Endothelial cell of umbilical vein (primary cell): Measurements from ENCODE around the gene CLDN9. TPM values are rescaled to one million over a fixed set of nuclear protein-coding genes. Genes with fewer than 3 reads are reported as not detected.
A peak's percentile ranks its signal among the peaks of the same experiment; 100 is the strongest.

Source experiments
- BruUV-seq: library from RNA; stranded (reverse); fragments of 400-500 nt; replicated peaks from 2 replicates; lab custom pipeline; 2021; lab: Mats Ljungman, UMichigan
- CTCF ChIA-PET: fragments of 300-600, 350-600 bp; sonication (Branson Sonifier 250); formaldehyde crosslinking; loops from one replicate; lab custom pipeline; 2021; ENCODE audit warnings: antibody characterized with exemption, inconsistent platforms; lab: Charles Lee
- POLR2A ChIA-PET: fragments of 300-600, 350-600 bp; sonication (Branson Sonifier 250); formaldehyde crosslinking; loops from one replicate; lab custom pipeline; 2021; ENCODE audit warnings: antibody characterized with exemption, inconsistent platforms; lab: Charles Lee
- DNase-seq: peaks from one replicate; pipeline ENCODE4 v3.0.0-alpha.2; 2011; ENCODE audit warnings: low read depth, low spot score
- FAIRE-seq: peaks from 2 replicates; lab custom pipeline; 2011; peaks lifted over from hg19 to GRCh38; lab: Jason Lieb, UNC
- H2AFZ ChIP-seq: 2 replicates; pipeline ENCODE4 v1.6.0; 2012; ENCODE audit warnings: low read depth, low read length, control low read depth, inconsistent platforms
- H3K27ac ChIP-seq: 2 replicates; pipeline ENCODE4 v1.5.1; 2011; ENCODE audit warnings: low read depth, mild to moderate bottlenecking, control low read depth, low read length, moderate library complexity; ENCODE audit not compliant: insufficient read depth
- H3K27me3 ChIP-seq, 2 experiments: 2 replicates each; pipeline versions ENCODE4 v1.6.0 to v1.6.1; 2011; ENCODE audit warnings: low read length in 2 of 2, mixed read lengths in 1 of 2; ENCODE audit not compliant: control insufficient read depth in 2 of 2, insufficient read depth in 2 of 2
- H3K36me3 ChIP-seq, 2 experiments: 2 replicates in 1 of 2; 3 replicates in 1 of 2; pipeline ENCODE4 v1.5.1; 2011; ENCODE audit warnings: low read length in 2 of 2, mild to moderate bottlenecking in 1 of 2, moderate library complexity in 1 of 2; ENCODE audit not compliant: control insufficient read depth in 2 of 2, insufficient read depth in 2 of 2; ENCODE audit errors: extremely low read depth in 1 of 2
- H3K4me1 ChIP-seq: 3 replicates; pipeline ENCODE4 v1.5.1; 2011; ENCODE audit warnings: mild to moderate bottlenecking, low read length; ENCODE audit not compliant: control insufficient read depth, insufficient read depth; ENCODE audit errors: extremely low read depth
- H3K4me2 ChIP-seq: 2 replicates; pipeline ENCODE4 v1.6.1; 2011; ENCODE audit warnings: low read length, control low read depth, mixed read lengths; ENCODE audit not compliant: insufficient read depth
- H3K4me3 ChIP-seq, 3 experiments: fragments of 200-600 bp in 1 of 3; sonication (generic), shearing (Covaris generic) in 1 of 3; replicated peaks in 1 of 3; 2 replicates each; pipeline ENCODE4 v1.5.1; 2011 to 2016; ENCODE audit warnings: control low read depth in 3 of 3, low read length in 3 of 3, mild to moderate bottlenecking in 2 of 3, inconsistent platforms in 1 of 3, low read depth in 1 of 3, moderate library complexity in 1 of 3; ENCODE audit not compliant: insufficient read depth in 1 of 3
- H3K79me2 ChIP-seq: 2 replicates; pipeline ENCODE4 v1.6.0; 2012; ENCODE audit warnings: low read length, inconsistent platforms; ENCODE audit not compliant: control insufficient read depth, insufficient read depth
- H3K9ac ChIP-seq: replicated peaks from 2 replicates; pipeline ENCODE3; 2011; ENCODE audit warnings: low read length, control low read depth; ENCODE audit not compliant: insufficient read depth; ENCODE audit errors: extremely low read depth
- H3K9me1 ChIP-seq: replicated peaks from 3 replicates; pipeline ENCODE4 v1.6.0; 2011; ENCODE audit warnings: mild to moderate bottlenecking, low read length; ENCODE audit not compliant: control insufficient read depth, insufficient read depth; ENCODE audit errors: extremely low read depth
- H3K9me3 ChIP-seq: replicated peaks from 2 replicates; pipeline ENCODE4 v1.5.1; 2012; ENCODE audit warnings: low read length, inconsistent platforms; ENCODE audit not compliant: control insufficient read depth, insufficient read depth
- H4K20me1 ChIP-seq: replicated peaks from 2 replicates; pipeline ENCODE3; 2011; ENCODE audit warnings: mild to moderate bottlenecking, low read length; ENCODE audit not compliant: control insufficient read depth, insufficient read depth; ENCODE audit errors: extremely low read depth
- EZH2 ChIP-seq: IDR thresholded peaks from 2 replicates; pipeline ENCODE4 v1.6.1; 2012; ENCODE audit warnings: borderline replicate concordance, low read depth, mild to moderate bottlenecking, moderate library complexity, low read length, inconsistent platforms; ENCODE audit not compliant: severe bottlenecking
- FOS ChIP-seq: IDR thresholded peaks from 2 replicates; pipeline ENCODE4 v1.6.1; 2011; ENCODE audit warnings: mild to moderate bottlenecking, low read length, moderate library complexity, borderline replicate concordance; ENCODE audit not compliant: insufficient read depth
- GATA2 ChIP-seq: IDR thresholded peaks from 2 replicates; pipeline ENCODE4 v1.7.0; 2011; ENCODE audit warnings: low read depth, mild to moderate bottlenecking, moderate library complexity, mixed read lengths, low read length; ENCODE audit not compliant: insufficient read length, insufficient read depth
- MYC ChIP-seq: IDR thresholded peaks from one replicate; pipeline ENCODE4 v1.6.1; 2011; ENCODE audit warnings: mild to moderate bottlenecking, low read depth, low read length
- POLR2AphosphoS5 ChIP-seq: IDR thresholded peaks from 2 replicates; pipeline ENCODE4 v1.6.1; 2012; ENCODE audit warnings: low read depth, mild to moderate bottlenecking, control low read depth, low read length, moderate library complexity; ENCODE audit not compliant: insufficient read depth
- dilution Hi-C: fragments of 300-500 bp; cut with MboI; formaldehyde crosslinking; loops from one replicate; pipeline ENCODE4 v1.15.0; 2019; ENCODE audit warnings: low sequenced_read_pairs; ENCODE audit not compliant: extremely low pct_ligation_motif_present
- intact Hi-C: fragments of 100-400 bp; cut with micrococcal nuclease; formaldehyde crosslinking; loops from one replicate; pipeline ENCODE4 v1.10.0; 2022
- polyA plus RNA-seq, 4 experiments: library from polyadenylated mRNA; depleted of rRNA in 3 of 4; stranded (reverse) in 3 of 4; unstranded in 1 of 4; fragments of >200 nt; gene quantifications; 2 replicates each; pipeline versions ENCODE4 v1.2.1 to v1.2.3, GENCODE V29; 2011 to 2012; ENCODE audit warnings: missing spikeins in 1 of 4
- total RNA-seq: library from RNA; stranded (reverse); gene quantifications from 2 replicates; pipeline ENCODE4 v1.2.3, GENCODE V29; 2021

CLDN9 gene
- total and polyA plus RNA-seq, 2 donors (not counting 3 experiments of a cell fraction or from before 2014, with no cell fraction given), result 0.06 TPM; not detected in 1

DNA sequence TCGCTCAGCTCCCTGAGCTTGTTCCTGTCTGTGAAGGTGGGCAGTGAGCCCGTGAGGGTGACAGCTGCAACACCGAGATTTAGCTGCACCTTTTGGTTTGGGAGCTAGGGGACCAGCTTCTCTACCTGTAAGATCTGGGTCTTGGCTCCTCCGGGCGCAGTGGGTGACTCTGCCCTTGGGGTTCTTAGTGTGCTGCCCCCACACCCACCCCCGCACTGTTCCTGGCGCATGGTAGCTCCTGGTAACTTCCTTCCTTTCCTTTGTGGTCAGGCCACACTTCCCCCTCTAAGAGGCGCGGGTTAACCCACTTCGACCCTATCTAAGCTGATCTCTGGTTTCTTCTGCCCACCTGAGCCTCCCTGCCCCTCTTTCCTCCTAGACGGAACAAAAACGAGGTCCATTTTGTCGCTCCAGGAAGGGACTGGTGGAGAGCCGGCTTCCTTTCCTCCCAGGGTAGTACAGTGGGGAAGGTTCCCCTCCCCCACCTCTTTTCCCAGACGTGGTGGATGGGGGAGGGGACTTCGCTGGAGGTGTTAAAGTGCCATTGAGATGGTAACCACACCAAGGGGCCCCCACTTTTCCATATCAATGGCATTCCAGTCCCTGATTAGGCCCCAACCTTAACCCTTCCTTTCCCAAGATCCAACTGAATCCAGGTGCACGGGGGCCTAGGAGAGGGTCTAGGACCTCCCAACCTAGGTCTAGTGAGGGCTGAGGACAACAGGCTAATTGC is 4.6 kb upstream of the CLDN9 start:
- BruUV-seq, result no TSS peak
- H3K79me2 ChIP-seq, result no peaks in the 10 kb centered on the region
- H2AFZ ChIP-seq, result peak overlapping the region; percentile 77
- H3K9ac ChIP-seq, result no peak overlapping the region
- peaks cover 14 to 15% of the 10 kb centered on the region in 2 experiments for H3K27me3 ChIP-seq
- no peaks in the 10 kb centered on the region for H3K9me3 ChIP-seq
- DNase-seq (no peak), FAIRE-seq (no peak)
- ChIA-PET POLR2A (interaction anchor here (1.8 kb wide), 1 partner anchor 12 kb away, joined by 11 read pairs; the partner anchor contains the start of gene TNFRSF12A), CTCF (interaction anchor here (1.7 to 1.8 kb wide), 3 partner anchors 12 to 24 kb away, joined by 6 to 10 read pairs (median 8); partner anchors contain the start of gene TNFRSF12A)
- TF ChIP-seq POLR2AphosphoS5 (no peak), MYC (no peak), GATA2 (peak; percentile 22), EZH2 (no peak)
- H3K36me3 ChIP-seq, result no peaks in the 10 kb centered on the region
- no peak overlapping the region for H3K27ac ChIP-seq
- no peaks in the 10 kb centered on the region for H3K9me1 ChIP-seq
- dilution Hi-C loops (no loop called here), intact Hi-C loops (no loop called here)
- H3K4me2 ChIP-seq, result peak overlapping the region; percentile 50
- H4K20me1 ChIP-seq, result no peaks in the 10 kb centered on the region
- H3K4me3 ChIP-seq, result no peak overlapping the region
- H3K4me1 ChIP-seq, result peaks cover 16% of the 10 kb centered on the region

GRCh38 chr16:3008690-3009037 is 4.1 kb upstream of the CLDN9 start:
- DNase-seq (no peak), FAIRE-seq (no peak)
- Histone ChIP-seq H3K27ac (no peak overlapping the region), H4K20me1 (no peaks in the 10 kb centered on the region), H3K9me3 (no peaks in the 10 kb centered on the region), H3K79me2 (no peaks in the 10 kb centered on the region), H3K9me1 (no peaks in the 10 kb centered on the region), H3K27me3 (peaks cover 19 to 20% of the 10 kb centered on the region in 2 experiments), H3K4me3 (no peak overlapping the region), H3K36me3 (no peaks in the 10 kb centered on the region), H3K4me2 (no peak overlapping the region), H2AFZ (no peak overlapping the region), H3K9ac (no peak overlapping the region), H3K4me1 (peaks cover 16% of the 10 kb centered on the region)
- BruUV-seq, result no TSS peak
- TF ChIP-seq FOS, result no peak
- TF ChIP-seq EZH2, result no peak
- ChIA-PET POLR2A (interaction anchor here (1.8 kb wide), 1 partner anchor 12 kb away, joined by 11 read pairs; the partner anchor contains the start of gene TNFRSF12A), CTCF (interaction anchor here (1.7 to 1.8 kb wide), 3 partner anchors 11 to 23 kb away, joined by 6 to 10 read pairs (median 8); partner anchors contain the start of gene TNFRSF12A)
- intact Hi-C loops (no loop called here), dilution Hi-C loops (no loop called here)
